SKM-1 (cell line): Measurements from ENCODE around the gene SSNA1.

ENCODE experiments used
- DNase-seq: peaks from one replicate; lab custom pipeline; 2025; ENCODE audit not compliant: unreplicated experiment; lab: John Stamatoyannopoulos, UW

Gene SSNA1

GRCh38 chr9:137182836-137183235 lies 5.6 kb upstream of the SSNA1 start:
- DNase-seq, result no peak

GRCh38 chr9:137183980-137184595 lies 4.4 kb upstream of the SSNA1 start:
- DNase-seq, result no peak

- DNase-seq, result no peak
Observed at GRCh38 chr9:137184881-137185660, 3.4 kb upstream of the SSNA1 start.

- DNase-seq, result no peak
Observed at GRCh38 chr9:137185921-137186320, 2.6 kb upstream of the SSNA1 start.

- DNase-seq, result no peak
Observed at GRCh38 chr9:137186385-137186784, 2.1 kb upstream of the SSNA1 start.

- DNase-seq, result no peak
Observed at GRCh38 chr9:137187386-137187785, 1.1 kb upstream of the SSNA1 start.

- no peak for DNase-seq
Observed at GRCh38 chr9:137188086-137188489, 388 bp upstream of the SSNA1 start.

- no peak for DNase-seq
Observed at GRCh38 chr9:137189297-137190295, 1.1 kb downstream of the SSNA1 start.

GRCh38 chr9:137190315-137190856 lies 1.9 kb downstream of the SSNA1 start:
- DNase-seq, result no peak

- DNase-seq, result no peak
Observed at GRCh38 chr9:137191245-137191644, 2.8 kb downstream of the SSNA1 start.

GRCh38 chr9:137191691-137192447 lies 3.4 kb downstream of the SSNA1 start:
- DNase-seq, result no peak

- no peak for DNase-seq
Observed at GRCh38 chr9:137192448-137192780, 3.9 kb downstream of the SSNA1 start.

GRCh38 chr9:137192859-137193258 lies 4.4 kb downstream of the SSNA1 start:
- no peak for DNase-seq

- DNase-seq, result no peak
Observed at GRCh38 chr9:137193771-137194170, 5.3 kb downstream of the SSNA1 start.

- DNase-seq, result no peak
Observed at GRCh38 chr9:137194388-137194787, 5.9 kb downstream of the SSNA1 start.

GRCh38 chr9:137194909-137195308 lies 6.4 kb downstream of the SSNA1 start:
- no peak for DNase-seq

- no peak for DNase-seq
Observed at GRCh38 chr9:137195525-137196220, 7.2 kb downstream of the SSNA1 start.

GRCh38 chr9:137198051-137198901 lies 9.8 kb downstream of the SSNA1 start:
- no peak for DNase-seq

GRCh38 chr9:137198902-137199283 lies 10.4 kb downstream of the SSNA1 start:
- DNase-seq, result no peak
